Left renal pelvis (tissue), 4 donors: Measurements from ENCODE around the gene KCNIP3. TPM values are rescaled to one million over a fixed set of nuclear protein-coding genes. Genes with fewer than 3 reads are reported as not detected.

Source experiments
- DNase-seq, 4 donors: peaks; one replicate each; pipeline ENCODE4 v3.0.0-alpha.2; 2013; ENCODE audit warnings: low read depth in 4 of 4, low spot score in 3 of 4
- polyA plus RNA-seq, 4 donors: library from polyadenylated mRNA; unstranded; fragments of 120-200 nt; gene quantifications; one replicate each; pipeline ENCODE4 v1.2.1, GENCODE V29; 2013; ENCODE audit not compliant: insufficient read length in 4 of 4

Gene KCNIP3
- polyA plus RNA-seq, 4 donors = 8.7 to 18.9 (median 11.4) TPM

DNA sequence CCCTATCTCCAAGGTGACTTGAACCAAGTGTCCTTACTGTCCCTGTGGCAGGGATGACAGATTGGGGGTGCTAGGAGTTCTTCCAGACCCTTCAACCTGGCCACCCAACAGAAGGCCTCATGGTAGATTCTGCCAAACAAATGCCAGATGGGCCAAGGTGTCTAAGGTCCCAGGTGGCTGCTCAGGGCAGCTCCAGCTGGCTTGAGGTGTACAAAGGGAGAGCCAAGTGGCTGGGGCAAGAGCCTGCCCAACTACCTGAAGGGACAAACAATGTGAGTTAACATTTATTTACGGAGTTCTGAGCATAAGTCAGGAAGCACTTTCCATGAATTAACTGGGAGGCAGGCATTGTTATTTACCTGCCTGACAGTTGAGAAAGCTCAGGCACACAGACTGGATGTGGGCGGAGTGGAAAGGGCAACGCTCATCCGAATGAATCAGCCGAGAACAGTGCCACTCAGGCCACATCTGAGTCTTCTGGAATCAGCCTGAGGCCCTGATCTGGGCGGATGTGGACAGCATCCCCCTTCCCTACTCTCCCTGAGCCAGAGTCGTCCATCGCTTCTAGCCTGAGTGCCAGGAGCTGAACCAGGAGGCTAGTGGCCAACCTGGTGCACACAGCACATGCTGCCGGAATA is 4.4 kb upstream of the KCNIP3 start:
- no peak for DNase-seq

DNA sequence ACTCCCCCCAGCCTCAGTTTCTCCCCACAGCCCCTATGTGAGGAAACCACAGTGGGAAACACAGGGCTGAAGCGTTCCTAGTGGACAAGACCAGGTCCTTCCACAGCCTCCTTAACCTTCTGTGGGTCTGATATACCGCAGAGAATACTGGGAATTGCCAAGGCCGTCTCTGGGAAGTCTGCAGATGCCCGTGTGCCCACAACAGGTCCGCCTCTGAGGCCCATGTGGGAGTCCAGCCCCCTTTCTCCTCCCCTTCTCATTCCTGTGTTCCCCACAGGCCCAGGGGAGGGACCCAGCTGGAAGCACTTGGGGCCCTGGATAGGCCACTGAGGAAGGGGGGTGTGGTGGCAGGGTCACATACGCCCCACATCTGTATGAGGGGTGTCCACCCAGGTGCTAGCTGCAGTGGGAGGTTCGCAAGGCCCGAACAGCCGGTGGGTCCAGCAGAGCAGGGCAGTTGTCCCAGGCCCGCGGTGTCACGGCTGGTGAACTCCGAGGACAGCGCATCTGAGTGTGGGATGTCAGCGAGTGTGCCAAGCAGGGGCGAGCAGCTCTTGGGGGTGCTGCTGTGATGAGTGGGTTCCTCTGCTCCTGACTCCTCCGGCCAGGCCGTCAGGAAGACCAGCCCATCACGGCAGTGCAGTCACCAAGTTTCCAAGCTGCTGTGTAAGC is 2.4 kb upstream of the KCNIP3 start:
- no peak for DNase-seq

DNA sequence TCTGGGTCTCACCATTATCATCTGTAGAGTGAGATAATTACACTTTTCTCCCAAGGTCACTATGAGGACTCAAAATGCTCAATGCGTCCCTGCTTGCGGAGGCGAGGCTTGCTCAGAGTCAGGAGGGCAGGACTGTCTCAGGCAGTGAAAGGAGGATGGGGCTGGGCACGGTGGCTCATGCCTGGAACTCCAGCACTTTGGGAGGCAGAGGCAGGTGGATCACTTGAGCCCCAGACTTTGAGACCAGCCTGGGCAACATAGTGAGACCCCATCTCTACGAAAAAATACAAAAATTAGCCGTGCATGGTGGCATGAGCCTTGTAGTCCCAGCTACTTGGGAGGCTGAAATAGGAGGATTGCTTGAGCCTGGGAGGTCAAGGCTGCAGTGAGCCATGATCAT is 1.8 kb upstream of the KCNIP3 start:
- no peak for DNase-seq

DNA sequence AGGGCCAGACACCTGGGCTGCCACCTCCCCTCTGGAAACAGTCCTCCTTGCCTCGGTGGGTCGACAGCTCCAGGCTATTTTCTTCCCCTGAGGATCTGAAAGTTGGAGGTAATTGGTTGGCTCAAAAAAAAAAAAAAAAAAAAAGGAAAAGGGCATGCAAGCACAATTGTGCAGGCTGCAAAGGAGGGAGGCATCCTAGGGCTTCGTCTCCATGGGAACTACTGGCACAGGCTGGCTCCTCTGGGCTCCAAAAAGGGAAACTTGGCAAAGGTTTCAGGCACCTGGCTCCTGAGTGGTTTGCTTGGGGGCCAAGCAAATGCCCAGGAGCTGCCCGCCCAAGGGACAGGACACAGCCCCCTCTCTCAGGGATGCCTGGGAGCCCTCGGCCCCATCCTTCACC is 1.1 kb upstream of the KCNIP3 start:
- no peak for DNase-seq

DNA sequence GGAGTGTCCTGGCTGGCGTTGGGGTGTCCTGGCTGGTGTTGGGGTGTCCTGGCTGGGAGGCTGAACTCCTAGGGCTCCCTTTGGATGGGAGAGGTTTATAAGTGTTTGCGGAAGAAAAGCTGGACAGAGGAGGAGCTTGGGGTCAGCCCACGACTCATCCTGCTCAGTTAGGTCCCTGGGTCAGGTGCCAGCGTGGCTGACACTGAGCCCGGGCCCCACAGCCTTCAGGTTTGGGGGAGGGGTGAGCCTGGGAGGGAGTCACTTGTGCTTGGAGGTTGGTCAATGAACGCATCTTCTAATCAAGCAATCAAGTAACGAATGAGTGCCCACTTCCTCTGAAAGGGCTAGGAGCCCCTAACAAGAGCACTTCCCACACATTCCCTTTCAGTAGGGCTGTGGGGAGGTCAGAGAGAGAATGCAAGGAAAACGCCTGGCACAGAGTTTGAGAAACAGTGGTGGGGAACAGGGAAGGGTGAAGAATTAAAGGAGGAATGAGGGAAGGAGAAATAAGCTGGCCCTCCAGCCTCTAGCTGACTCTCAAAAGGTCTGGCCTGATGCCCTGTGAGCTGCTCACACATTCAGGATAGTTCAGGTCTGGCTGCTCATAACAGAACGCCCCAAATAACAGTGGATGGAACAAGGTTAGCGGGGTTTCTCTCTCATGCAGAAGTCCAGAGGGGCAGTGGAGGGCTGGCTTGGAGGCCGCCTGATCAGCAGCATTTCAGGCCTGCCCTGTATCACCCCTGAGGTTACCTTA is 670 bp downstream of the KCNIP3 start:
- no peak for DNase-seq

GRCh38 chr2:95298486-95299111 is 1.5 kb downstream of the KCNIP3 start:
- no peak for DNase-seq

DNA sequence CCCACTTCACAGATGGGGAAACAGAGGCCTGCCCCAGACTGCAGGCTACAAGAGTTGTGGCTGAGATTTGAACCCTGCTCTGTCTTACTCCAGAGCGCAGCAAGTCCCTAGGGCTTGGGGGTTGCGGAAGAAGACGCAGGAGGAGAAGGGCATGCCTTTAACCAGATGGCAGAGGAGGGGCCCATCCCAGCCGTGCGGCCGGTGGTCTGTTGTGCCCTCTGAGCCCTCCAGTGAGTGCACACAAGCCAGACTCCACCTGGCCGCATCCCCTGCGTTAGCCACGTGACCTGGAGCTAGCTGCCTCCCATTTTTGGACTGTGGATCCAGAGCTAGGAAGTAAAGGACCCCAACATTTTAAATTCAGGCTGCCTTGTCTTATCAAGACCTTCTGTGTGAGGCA is 2.8 kb downstream of the KCNIP3 start:
- DNase-seq = no peak

DNA sequence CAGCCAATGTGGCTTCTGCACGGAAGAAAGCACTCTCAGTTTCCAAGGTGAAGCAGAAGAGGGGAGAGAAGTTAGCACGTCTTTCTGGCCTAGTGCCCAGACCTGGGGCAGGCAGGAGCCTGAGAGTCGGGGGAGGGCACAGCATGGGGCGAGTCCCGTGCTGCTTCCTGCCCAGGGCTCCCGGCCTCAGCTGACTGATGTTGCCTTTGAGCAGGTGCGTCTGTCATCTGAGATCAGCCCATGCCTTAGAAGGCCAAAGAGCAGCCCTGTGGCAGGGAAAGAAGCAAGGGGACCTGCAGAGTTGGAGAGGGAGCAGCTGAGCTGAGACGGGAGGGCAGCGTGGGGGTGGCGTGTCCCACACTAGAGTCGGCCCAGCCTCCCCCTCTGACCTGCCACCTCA is 3.3 kb downstream of the KCNIP3 start:
- DNase-seq = no peak

GRCh38 chr2:95301186-95301585 is 4.0 kb downstream of the KCNIP3 start:
- no peak for DNase-seq

GRCh38 chr2:95301876-95302641 is 4.9 kb downstream of the KCNIP3 start:
- no peak for DNase-seq

- no peak for DNase-seq
Observed at GRCh38 chr2:95303191-95303919, 6.2 kb downstream of the KCNIP3 start.

- no peak for DNase-seq
Observed at GRCh38 chr2:95305380-95306061, 8.4 kb downstream of the KCNIP3 start.

DNA sequence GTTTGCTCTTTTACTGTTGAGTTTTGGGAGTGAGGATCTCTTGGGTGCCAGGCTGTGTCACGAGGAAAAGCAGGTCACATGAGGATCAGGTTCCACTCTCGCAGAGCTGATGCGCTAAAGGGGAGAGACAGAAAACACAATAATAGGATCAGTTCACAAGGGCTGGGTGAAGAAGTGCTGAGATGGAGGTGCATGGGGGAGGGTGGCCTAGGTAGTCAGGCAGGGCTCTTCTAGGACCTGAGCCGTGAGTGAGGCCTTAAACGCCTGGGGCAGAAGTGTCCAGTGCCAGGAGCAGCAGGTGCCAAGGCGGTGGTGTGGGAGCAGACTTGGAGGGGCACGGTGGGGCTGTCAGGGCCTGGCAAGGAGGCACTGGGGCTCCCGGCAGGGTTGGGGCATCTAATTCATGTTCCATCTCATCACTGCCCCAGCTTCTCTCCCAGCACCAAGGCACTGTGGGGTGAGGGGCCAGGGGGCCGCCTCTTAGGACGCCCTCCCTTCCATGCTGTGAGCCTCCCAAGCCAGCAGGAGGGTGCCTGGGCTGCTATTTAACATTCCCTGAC is 9.3 kb downstream of the KCNIP3 start:
- DNase-seq = no peak

- no peak for DNase-seq
Observed at GRCh38 chr2:95307036-95307435, 9.9 kb downstream of the KCNIP3 start.

GRCh38 chr2:95307878-95308277 is 10.7 kb downstream of the KCNIP3 start:
- DNase-seq = no peak

DNA sequence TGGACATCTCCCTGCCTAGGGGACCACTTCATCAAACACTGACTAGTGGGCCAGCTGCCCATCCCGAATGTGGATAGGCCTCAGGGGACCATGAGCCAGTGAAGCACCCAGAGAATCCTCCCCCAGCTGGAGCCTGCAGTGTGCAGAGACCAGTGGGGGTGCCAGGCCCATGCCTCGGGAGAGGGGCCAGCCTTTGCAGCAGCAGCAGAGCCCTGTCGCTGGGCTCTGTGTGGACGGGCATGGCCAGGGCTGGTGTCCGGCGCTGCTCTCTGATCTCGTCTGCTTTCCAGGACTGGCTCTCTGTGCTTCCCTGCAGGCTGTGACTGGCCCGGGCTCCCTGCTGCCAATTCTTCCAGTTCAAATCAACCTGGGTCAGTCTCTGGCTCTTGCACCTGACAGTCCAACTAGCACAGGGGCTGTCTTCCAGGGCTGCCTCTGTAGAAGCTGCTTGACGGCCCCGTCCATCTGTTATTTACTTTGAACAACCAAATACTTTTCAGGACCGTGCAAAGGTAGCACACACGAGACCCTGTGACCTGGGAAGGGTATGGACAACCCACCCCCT is 11.4 kb downstream of the KCNIP3 start:
- DNase-seq = no peak

- no peak for DNase-seq
Observed at GRCh38 chr2:95309599-95309998, 12.5 kb downstream of the KCNIP3 start.

DNA sequence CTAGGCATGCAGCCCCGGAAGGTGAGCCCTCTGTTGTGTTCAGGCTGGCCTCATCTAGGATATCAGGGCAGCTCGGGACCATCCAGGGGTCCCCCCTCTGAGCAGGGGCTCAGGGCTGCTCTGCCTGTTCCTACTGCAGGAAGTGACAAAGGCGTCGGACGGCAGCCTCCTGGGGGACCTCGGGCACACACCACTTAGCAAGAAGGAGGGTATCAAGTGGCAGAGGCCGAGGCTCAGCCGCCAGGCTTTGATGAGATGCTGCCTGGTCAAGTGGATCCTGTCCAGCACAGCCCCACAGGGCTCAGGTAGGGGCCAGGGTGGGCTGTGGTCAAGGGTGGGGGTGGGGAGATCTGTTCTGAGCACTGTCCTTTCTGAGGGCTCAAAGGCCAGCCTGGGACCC is 13.1 kb downstream of the KCNIP3 start:
- DNase-seq = no peak

DNA sequence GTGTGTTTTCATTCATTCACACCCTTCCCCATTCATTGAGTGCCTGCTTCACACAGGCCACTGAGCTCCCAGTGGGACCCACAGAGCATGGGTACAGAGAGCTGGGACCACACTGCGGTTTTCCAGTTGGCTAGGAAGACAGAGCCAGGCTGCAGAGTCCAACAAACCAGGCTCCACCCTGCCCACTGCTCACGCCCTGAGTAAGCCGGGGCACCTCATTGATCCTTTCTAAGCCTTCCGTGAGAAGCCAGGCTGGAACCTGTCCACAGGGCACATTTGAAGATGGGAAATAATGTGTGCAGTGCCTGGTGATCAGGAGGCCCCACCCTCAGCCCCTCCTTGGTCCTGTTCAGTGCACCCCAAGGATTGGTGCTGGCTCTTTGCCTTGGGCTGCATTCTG is 13.5 kb downstream of the KCNIP3 start:
- DNase-seq = no peak
